Subcutaneous abdominal adipose tissue (tissue), 5 donors: Measurements from ENCODE around the gene ALK.

ENCODE experiments used
- H3K27ac ChIP-seq: one replicate; pipeline ENCODE4 v1.7.0; 2013; ENCODE audit warnings: low read depth, mild to moderate bottlenecking, inconsistent platforms, low read length, moderate library complexity
- H3K27me3 ChIP-seq, 5 donors: one replicate each; pipeline ENCODE4 v1.7.0; 2013; ENCODE audit warnings: low read length in 5 of 5, inconsistent platforms in 1 of 5; ENCODE audit not compliant: control insufficient read depth in 5 of 5, insufficient read depth in 4 of 5
- H3K36me3 ChIP-seq, 5 donors: one replicate each; pipeline ENCODE4 v1.7.0; 2013; ENCODE audit warnings: low read length in 5 of 5; ENCODE audit not compliant: control insufficient read depth in 5 of 5, insufficient read depth in 5 of 5
- H3K4me1 ChIP-seq, 5 donors: one replicate each; pipeline ENCODE4 v1.7.0; 2013; ENCODE audit warnings: low read length in 5 of 5, mild to moderate bottlenecking in 3 of 5, moderate library complexity in 1 of 5; ENCODE audit not compliant: control insufficient read depth in 5 of 5, insufficient read depth in 5 of 5
- H3K4me3 ChIP-seq, 5 donors: one replicate each; pipeline ENCODE4 v1.7.0; 2013; ENCODE audit warnings: low read length in 5 of 5, low read depth in 1 of 5
- H3K9ac ChIP-seq, 5 donors: one replicate each; pipeline ENCODE4 v1.7.0; 2013; ENCODE audit warnings: low read length in 5 of 5, mild to moderate bottlenecking in 4 of 5, moderate library complexity in 3 of 5
- H3K9me3 ChIP-seq, 5 donors: one replicate each; pipeline ENCODE4 v1.7.0; 2013; ENCODE audit warnings: low read length in 5 of 5; ENCODE audit not compliant: control insufficient read depth in 5 of 5
- donor health status: healthy.
- donor health status: healthy.
- donor health status: healthy.
- donor health status: healthy.
- donor health status: healthy.

ALK gene

GRCh38 chr2:29880084-29880483, 41.3 kb downstream of the ALK start:
- Histone ChIP-seq H3K27me3 (no peaks in the 10 kb centered on the region), H3K4me3 (no peak overlapping the region), H3K27ac (no peak overlapping the region), H3K36me3 (no peaks in the 10 kb centered on the region), H3K9ac (no peak overlapping the region), H3K4me1 (no peaks in the 10 kb centered on the region), H3K9me3 (peaks cover 0 to 5% (median 4%) of the 10 kb centered on the region in 5 donors)

DNA sequence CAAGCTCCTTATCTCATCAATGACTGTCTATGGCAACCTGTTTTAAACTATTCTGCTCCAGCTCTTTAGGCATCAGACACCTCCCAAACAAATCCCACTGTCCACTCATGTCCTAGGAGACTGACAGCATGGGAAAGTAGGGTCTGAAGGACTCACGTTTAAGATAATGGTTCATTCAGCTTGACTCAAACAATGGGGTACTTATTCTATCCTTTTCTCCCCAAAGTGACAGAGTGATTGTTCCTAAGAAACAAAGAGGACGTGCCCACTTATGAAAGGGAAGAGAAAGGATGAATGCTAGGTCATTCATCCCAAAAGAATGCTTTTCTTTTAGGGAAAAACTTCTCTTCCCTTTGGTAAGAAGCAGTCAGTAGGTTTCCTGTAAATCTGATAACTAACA, 41.9 kb downstream of the ALK start:
- no peaks in the 10 kb centered on the region for H3K36me3 ChIP-seq
- H3K27me3 ChIP-seq = no peaks in the 10 kb centered on the region
- no peak overlapping the region for H3K4me3 ChIP-seq
- H3K4me1 ChIP-seq = no peaks in the 10 kb centered on the region
- peaks cover 0 to 4% (median 2%) of the 10 kb centered on the region in 5 donors for H3K9me3 ChIP-seq
- no peak overlapping the region for H3K27ac ChIP-seq
- no peak overlapping the region for H3K9ac ChIP-seq

GRCh38 chr2:29878898-29879297, 42.5 kb downstream of the ALK start:
- H3K9ac ChIP-seq = no peak overlapping the region
- H3K4me3 ChIP-seq = no peak overlapping the region
- H3K4me1 ChIP-seq = no peaks in the 10 kb centered on the region
- no peak overlapping the region for H3K27ac ChIP-seq
- no peaks in the 10 kb centered on the region for H3K36me3 ChIP-seq
- H3K27me3 ChIP-seq = no peaks in the 10 kb centered on the region
- H3K9me3 ChIP-seq = peaks cover 0 to 4% (median 2%) of the 10 kb centered on the region in 5 donors

- Histone ChIP-seq H3K27ac (no peak overlapping the region), H3K36me3 (no peaks in the 10 kb centered on the region), H3K9me3 (peaks cover 0 to 4% (median 2%) of the 10 kb centered on the region in 5 donors), H3K4me3 (no peak overlapping the region), H3K4me1 (no peaks in the 10 kb centered on the region), H3K9ac (no peak overlapping the region), H3K27me3 (no peaks in the 10 kb centered on the region)
Measured at GRCh38 chr2:29876374-29876773, 45.0 kb downstream of the ALK start.

- Histone ChIP-seq H3K27me3 (no peaks in the 10 kb centered on the region), H3K4me1 (no peaks in the 10 kb centered on the region), H3K27ac (no peak overlapping the region), H3K36me3 (no peaks in the 10 kb centered on the region), H3K9me3 (peaks cover 0 to 4% (median 2%) of the 10 kb centered on the region in 5 donors), H3K9ac (no peak overlapping the region), H3K4me3 (no peak overlapping the region)
Measured at GRCh38 chr2:29874745-29875144, 46.6 kb downstream of the ALK start.

DNA sequence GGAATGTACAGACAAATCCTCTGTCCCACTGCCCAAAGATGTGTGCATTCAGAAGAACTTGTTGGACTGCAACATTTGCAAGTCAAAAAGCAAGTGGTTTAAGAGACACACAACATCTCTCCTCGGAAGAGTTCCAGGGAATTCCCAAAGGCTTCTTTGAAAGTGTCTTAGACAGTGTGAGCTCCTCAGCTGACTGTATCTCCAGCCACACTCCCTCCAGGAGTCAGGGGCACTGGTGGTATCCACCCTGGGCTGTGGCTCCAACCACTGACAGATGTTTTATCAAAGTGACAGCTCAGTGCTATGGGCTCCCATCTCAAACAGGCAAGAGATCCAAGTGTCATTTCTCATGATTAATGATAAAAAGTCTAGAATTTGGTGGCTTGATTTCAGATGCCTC, 48.5 kb downstream of the ALK start:
- peaks cover 0 to 4% (median 2%) of the 10 kb centered on the region in 5 donors for H3K9me3 ChIP-seq
- H3K9ac ChIP-seq = no peak overlapping the region
- no peak overlapping the region for H3K4me3 ChIP-seq
- no peaks in the 10 kb centered on the region for H3K27me3 ChIP-seq
- no peak overlapping the region for H3K27ac ChIP-seq
- H3K36me3 ChIP-seq = no peaks in the 10 kb centered on the region
- no peaks in the 10 kb centered on the region for H3K4me1 ChIP-seq

DNA sequence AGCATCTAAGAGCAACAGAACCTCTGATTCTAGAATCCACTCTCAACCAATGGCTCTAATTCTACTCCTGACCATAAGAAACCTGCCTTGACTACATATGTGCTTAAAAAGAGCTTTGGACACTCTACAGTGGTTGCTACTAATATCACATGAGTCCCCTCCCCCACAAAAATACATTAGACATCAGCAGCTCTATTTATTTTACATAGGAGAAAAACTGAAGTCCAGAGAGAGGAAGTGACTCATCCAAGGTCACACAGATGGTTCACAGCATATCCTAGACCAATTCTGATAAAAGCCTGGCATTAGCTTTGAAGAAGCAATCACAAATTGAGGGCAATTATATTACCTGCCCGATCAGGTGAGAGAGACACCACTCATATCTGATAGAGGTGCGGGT, 49.8 kb downstream of the ALK start:
- peaks cover 0 to 4% (median 2%) of the 10 kb centered on the region in 5 donors for H3K9me3 ChIP-seq
- no peak overlapping the region for H3K27ac ChIP-seq
- no peaks in the 10 kb centered on the region for H3K4me1 ChIP-seq
- no peak overlapping the region for H3K4me3 ChIP-seq
- H3K36me3 ChIP-seq = no peaks in the 10 kb centered on the region
- no peak overlapping the region for H3K9ac ChIP-seq
- no peaks in the 10 kb centered on the region for H3K27me3 ChIP-seq

DNA sequence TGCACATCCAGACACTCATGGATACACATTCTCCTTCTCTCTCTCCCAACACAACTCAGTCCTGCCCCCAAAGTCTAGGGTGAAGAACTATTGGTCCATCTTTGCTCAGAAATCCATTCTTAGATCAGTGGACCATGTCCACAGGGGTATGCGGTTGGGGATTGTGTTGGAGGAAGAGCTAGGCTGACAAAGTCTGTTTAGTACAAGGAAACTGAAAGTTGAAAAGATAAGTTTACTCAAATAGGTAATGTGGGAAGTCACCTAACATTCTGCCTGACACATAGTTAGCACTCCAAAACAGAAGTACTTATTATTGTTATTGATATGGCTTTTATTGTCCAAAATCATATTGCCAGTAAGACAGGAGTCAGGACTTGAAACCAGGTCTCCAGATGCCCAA, 55.9 kb downstream of the ALK start:
- Histone ChIP-seq H3K9me3 (no peaks in the 10 kb centered on the region), H3K36me3 (no peaks in the 10 kb centered on the region), H3K4me1 (no peaks in the 10 kb centered on the region), H3K9ac (no peak overlapping the region), H3K4me3 (no peak overlapping the region), H3K27ac (no peak overlapping the region), H3K27me3 (no peaks in the 10 kb centered on the region)

DNA sequence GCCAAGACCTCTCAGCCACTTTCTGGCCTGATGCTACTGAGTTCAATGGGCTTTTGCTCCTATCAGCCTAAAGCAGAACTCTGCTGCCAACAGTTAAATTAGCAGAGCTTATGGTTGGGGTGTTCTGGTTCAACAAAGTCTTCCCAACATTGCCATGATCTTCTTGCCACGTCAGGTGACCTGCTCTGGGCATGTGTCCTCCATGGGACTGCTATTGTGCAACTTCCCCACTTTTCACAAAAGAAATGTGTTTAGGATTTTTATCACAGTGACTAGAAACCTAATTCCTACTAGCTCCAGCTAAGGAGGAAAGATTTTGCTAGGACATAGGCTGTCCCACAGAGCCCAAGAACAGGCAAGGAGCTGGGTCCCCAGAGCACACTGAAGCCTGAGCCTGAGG, 56.4 kb downstream of the ALK start:
- no peaks in the 10 kb centered on the region for H3K9me3 ChIP-seq
- H3K36me3 ChIP-seq = no peaks in the 10 kb centered on the region
- no peak overlapping the region for H3K27ac ChIP-seq
- peaks cover 0 to 2% (median 0%) of the 10 kb centered on the region in 5 donors for H3K27me3 ChIP-seq
- H3K4me3 ChIP-seq = no peak overlapping the region
- no peak overlapping the region for H3K9ac ChIP-seq
- no peaks in the 10 kb centered on the region for H3K4me1 ChIP-seq

DNA sequence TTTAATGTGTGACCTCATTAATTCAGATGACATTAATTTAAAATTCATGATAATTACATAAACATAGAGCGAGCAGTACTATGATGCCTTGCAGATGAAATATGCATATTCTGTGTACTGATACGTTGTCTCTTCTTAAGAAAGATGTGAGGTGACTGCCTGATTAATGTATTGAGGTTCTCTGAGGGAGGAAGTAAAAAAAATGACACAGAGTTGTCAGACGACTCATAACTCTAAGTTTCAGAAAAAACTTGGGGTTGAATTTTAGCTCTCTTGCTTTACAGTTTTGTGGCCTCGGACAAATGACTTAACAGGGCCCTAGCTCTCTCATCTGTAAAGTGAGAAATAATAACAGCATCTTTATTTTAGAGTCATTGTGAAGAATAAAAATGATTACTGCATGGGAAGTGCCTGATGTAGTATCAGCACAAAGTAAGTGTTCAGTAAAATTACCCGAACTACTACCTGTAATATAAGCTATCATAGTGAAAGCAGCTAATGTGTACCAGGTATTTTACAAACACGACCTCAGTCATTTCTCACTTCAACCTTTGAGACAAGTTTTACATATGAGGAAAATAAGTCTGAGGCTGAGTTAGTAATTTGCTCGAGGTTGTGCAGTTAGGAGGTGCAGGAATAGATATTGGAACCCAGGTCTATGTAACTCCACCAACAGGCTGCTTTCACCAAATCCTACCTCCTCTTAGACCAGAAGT, 65.3 kb downstream of the ALK start:
- no peaks in the 10 kb centered on the region for H3K4me1 ChIP-seq
- H3K9me3 ChIP-seq = peaks cover 0 to 8% (median 6%) of the 10 kb centered on the region in 5 donors
- H3K27ac ChIP-seq = no peak overlapping the region
- H3K27me3 ChIP-seq = peaks cover 0 to 6% (median 0%) of the 10 kb centered on the region in 5 donors
- H3K9ac ChIP-seq = no peak overlapping the region
- no peaks in the 10 kb centered on the region for H3K36me3 ChIP-seq
- no peak overlapping the region for H3K4me3 ChIP-seq
